Heart left ventricle (tissue), 13 donors: ENCODE measurements around the gene SIK1.
"Not testable (repeated sequence)": the region's sequence is repeated elsewhere in the genome, so short reads cannot be mapped to it uniquely, and the experiment has no call there.

ENCODE experiments used
- POLR2A ChIP-seq, 2 donors: fragments of 450-650 bp; IDR thresholded peaks; one replicate each; pipeline ENCODE4 v1.6.1; 2017; ENCODE audit warnings: antibody characterized with exemption in 2 of 2, mild to moderate bottlenecking in 2 of 2, moderate library complexity in 2 of 2
- TF ChIP-seq, protein P1 (sequence below), 12 donors: fragments of 200-600 bp; sonication (generic) in 4 of 12; IDR thresholded peaks; one replicate each; pipeline versions ENCODE4 v1.5.0 to v1.8.0; 2018 to 2022; ENCODE audit warnings: antibody characterized with exemption in 12 of 12, mild to moderate bottlenecking in 5 of 12
- donor health status: ischemic (EF 13 %, LVEDD 7.1; RV severe dilation, severe dysfunction).
- donor health status: DM: no; HTN: yes; CAD: no.
- donor health status: DM: no; HTN: no; CAD: no.
- donor health status: ischemic (EF 25% LVEDD 6.9; RV normal size, moderate dysfunction).
- donor health status: ischemic (EF 25% LVEDD 5.7; RV mildly dilated, moderate dysfunction).
- donor health status: ischemic (EF 35%, LVEDD 5.7; RV mildly dilated, moderate dysfunction).
- donor health status: nonischemic (EF 11% LVEDD 7.7; RV severe dilation, severe dysfunction).
- donor health status: DM: yes; HTN: yes; CAD: no.
- donor health status: PGD.
- donor health status: ischemic (EF 29% LVEDD 5.4; RV normal size, mild dysfunction).
- donor health status: nonischemic (EF 23%, LVEDD 6.1; RV moderate dilation, normal function).

GRCh38 chr21:43414576-43414975, 12.4 kb downstream of the SIK1 start:
- TF ChIP-seq, protein P1, sequence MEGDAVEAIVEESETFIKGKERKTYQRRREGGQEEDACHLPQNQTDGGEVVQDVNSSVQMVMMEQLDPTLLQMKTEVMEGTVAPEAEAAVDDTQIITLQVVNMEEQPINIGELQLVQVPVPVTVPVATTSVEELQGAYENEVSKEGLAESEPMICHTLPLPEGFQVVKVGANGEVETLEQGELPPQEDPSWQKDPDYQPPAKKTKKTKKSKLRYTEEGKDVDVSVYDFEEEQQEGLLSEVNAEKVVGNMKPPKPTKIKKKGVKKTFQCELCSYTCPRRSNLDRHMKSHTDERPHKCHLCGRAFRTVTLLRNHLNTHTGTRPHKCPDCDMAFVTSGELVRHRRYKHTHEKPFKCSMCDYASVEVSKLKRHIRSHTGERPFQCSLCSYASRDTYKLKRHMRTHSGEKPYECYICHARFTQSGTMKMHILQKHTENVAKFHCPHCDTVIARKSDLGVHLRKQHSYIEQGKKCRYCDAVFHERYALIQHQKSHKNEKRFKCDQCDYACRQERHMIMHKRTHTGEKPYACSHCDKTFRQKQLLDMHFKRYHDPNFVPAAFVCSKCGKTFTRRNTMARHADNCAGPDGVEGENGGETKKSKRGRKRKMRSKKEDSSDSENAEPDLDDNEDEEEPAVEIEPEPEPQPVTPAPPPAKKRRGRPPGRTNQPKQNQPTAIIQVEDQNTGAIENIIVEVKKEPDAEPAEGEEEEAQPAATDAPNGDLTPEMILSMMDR (IDR thresholded peaks at IDR 0.05): not testable (repeated sequence)
- TF ChIP-seq POLR2A (IDR thresholded peaks at IDR 0.05): not testable (repeated sequence)
